ENCODE measurements around the gene DCST1.
A peak's percentile ranks its signal among the peaks of the same experiment; 100 is the strongest.

DNA sequence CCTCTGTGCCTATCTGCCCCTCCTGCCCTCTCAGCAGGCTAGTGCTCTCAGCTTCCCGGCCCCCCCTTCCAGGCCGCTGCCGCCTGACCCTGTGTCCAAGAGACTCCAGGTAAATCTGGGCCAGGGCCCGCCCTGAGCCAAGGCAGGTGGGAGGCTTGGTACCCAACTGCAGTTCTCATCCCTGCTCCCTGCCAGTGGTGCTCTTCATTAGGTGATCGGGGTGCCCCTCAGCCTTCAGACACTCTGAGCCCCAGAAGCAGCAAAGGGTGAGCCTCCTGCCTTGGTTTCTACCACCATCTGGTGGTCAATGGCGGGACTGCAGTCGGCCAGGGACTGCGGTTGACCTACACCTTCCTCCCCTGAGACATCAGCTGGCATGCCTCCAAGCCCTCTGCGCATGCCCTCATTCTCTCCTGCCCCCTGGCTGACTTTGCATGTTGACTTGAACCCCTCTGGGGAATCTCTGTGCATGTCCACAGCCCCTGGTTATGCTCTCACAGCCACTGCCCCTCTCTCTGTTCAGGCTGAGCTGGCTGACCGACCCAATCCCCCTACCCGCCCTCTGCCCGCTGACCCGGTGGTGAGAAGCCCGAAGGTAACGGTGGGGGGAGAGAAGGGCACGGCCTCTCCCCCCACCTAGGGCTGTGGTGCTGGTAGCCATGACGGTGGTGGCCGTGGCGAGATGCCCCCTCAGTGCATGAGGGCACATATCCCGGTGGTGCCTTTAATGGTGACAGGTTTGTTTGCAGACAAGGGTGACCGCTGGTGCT lies 27.9 kb downstream of the DCST1 start:
- TF ChIP-seq, protein P1, sequence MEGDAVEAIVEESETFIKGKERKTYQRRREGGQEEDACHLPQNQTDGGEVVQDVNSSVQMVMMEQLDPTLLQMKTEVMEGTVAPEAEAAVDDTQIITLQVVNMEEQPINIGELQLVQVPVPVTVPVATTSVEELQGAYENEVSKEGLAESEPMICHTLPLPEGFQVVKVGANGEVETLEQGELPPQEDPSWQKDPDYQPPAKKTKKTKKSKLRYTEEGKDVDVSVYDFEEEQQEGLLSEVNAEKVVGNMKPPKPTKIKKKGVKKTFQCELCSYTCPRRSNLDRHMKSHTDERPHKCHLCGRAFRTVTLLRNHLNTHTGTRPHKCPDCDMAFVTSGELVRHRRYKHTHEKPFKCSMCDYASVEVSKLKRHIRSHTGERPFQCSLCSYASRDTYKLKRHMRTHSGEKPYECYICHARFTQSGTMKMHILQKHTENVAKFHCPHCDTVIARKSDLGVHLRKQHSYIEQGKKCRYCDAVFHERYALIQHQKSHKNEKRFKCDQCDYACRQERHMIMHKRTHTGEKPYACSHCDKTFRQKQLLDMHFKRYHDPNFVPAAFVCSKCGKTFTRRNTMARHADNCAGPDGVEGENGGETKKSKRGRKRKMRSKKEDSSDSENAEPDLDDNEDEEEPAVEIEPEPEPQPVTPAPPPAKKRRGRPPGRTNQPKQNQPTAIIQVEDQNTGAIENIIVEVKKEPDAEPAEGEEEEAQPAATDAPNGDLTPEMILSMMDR (conservative IDR thresholded peaks at IDR 0.05; ENCODE audit: low read length): peak; percentile 92
- no peak for TF ChIP-seq EZH2phosphoT487 (IDR thresholded peaks at IDR 0.05; ENCODE audit: borderline replicate concordance, low read depth, low read length)
